Astrocyte (in vitro differentiated cells and primary cell): ENCODE measurements around the gene ALX4. TPM values are rescaled to one million over a fixed set of nuclear protein-coding genes. Genes with fewer than 3 reads are reported as not detected.

ENCODE experiments used
- DNase-seq: peaks from one replicate; pipeline ENCODE4 v3.0.0-alpha.2; 2010; ENCODE audit warnings: low read depth
- FAIRE-seq: peaks from 2 replicates; lab custom pipeline; 2011; peaks lifted over from hg19 to GRCh38; lab: Jason Lieb, UNC
- H2AFZ ChIP-seq: 2 replicates; pipeline ENCODE4 v1.6.0; 2012; ENCODE audit warnings: low read depth, low read length, inconsistent platforms
- H3K27ac ChIP-seq: 2 replicates; pipeline ENCODE4 v1.5.1; 2011; ENCODE audit warnings: low read depth, low read length, inconsistent platforms
- H3K27me3 ChIP-seq: 2 replicates; pipeline ENCODE4 v1.6.0; 2011; ENCODE audit warnings: low read length, inconsistent platforms; ENCODE audit not compliant: insufficient read depth
- H3K36me3 ChIP-seq: 2 replicates; pipeline ENCODE4 v1.5.1; 2011; ENCODE audit warnings: low read length, inconsistent platforms; ENCODE audit not compliant: insufficient read depth
- H3K4me1 ChIP-seq: 2 replicates; pipeline ENCODE4 v1.5.1; 2011; ENCODE audit warnings: low read length, inconsistent platforms; ENCODE audit not compliant: insufficient read depth
- H3K4me2 ChIP-seq: 2 replicates; pipeline ENCODE4 v1.6.0; 2012; ENCODE audit warnings: low read length, inconsistent platforms
- H3K4me3 ChIP-seq: 2 replicates; pipeline ENCODE4 v1.5.1; 2011; ENCODE audit warnings: low read depth, mild to moderate bottlenecking, low read length, inconsistent platforms; ENCODE audit not compliant: insufficient read depth
- H3K79me2 ChIP-seq: 2 replicates; pipeline ENCODE4 v1.6.0; 2012; ENCODE audit warnings: mild to moderate bottlenecking, low read length, inconsistent platforms; ENCODE audit not compliant: insufficient read depth
- H3K9ac ChIP-seq: 2 replicates; pipeline ENCODE4 v1.6.0; 2012; ENCODE audit warnings: mild to moderate bottlenecking, low read length, inconsistent platforms
- H3K9me3 ChIP-seq: 2 replicates; pipeline ENCODE4 v1.5.1; 2012; ENCODE audit warnings: low read depth, mild to moderate bottlenecking, low read length, inconsistent platforms; ENCODE audit not compliant: insufficient read depth
- H4K20me1 ChIP-seq: 2 replicates; pipeline ENCODE4 v1.6.0; 2012; ENCODE audit warnings: low read length, inconsistent platforms; ENCODE audit not compliant: insufficient read depth
- H3K27ac Mint-ChIP-seq: one replicate; pipeline ENCODE4 v1.8.0; 2021; ENCODE audit warnings: mild to moderate bottlenecking, mixed read lengths; ENCODE audit not compliant: unreplicated experiment
- H3K27me3 Mint-ChIP-seq: one replicate; pipeline ENCODE4 v1.8.0; 2021; ENCODE audit warnings: low read depth, mixed read lengths; ENCODE audit not compliant: unreplicated experiment
- H3K36me3 Mint-ChIP-seq: one replicate; pipeline ENCODE4 v1.8.0; 2021; ENCODE audit warnings: low read depth, mixed read lengths; ENCODE audit not compliant: unreplicated experiment
- H3K4me1 Mint-ChIP-seq: one replicate; pipeline ENCODE4 v1.8.0; 2021; ENCODE audit warnings: low read depth, mixed read lengths; ENCODE audit not compliant: unreplicated experiment
- H3K4me3 Mint-ChIP-seq: one replicate; pipeline ENCODE4 v1.8.0; 2021; ENCODE audit warnings: mild to moderate bottlenecking, moderate library complexity, mixed read lengths; ENCODE audit not compliant: unreplicated experiment
- H3K9me3 Mint-ChIP-seq: one replicate; pipeline ENCODE4 v1.8.0; 2021; ENCODE audit warnings: mild to moderate bottlenecking, mixed read lengths; ENCODE audit not compliant: unreplicated experiment
- EZH2 ChIP-seq: IDR thresholded peaks from 2 replicates; pipeline ENCODE4 v1.6.1; 2012; ENCODE audit warnings: mild to moderate bottlenecking, low read length, inconsistent platforms; ENCODE audit not compliant: insufficient read depth
- total RNA-seq: library from RNA; stranded (reverse); gene quantifications from 2 replicates; pipeline ENCODE4 v1.2.1, GENCODE V29; 2021
- TF ChIP-seq, protein P1 (sequence below): IDR thresholded peaks from 2 replicates; pipeline ENCODE4 v1.5.1; 2011; ENCODE audit warnings: low read depth, mild to moderate bottlenecking, inconsistent platforms, low read length, moderate library complexity; ENCODE audit not compliant: insufficient read depth

ALX4 gene
- total RNA-seq, 1 donor from 2014 or later: not detected

DNA sequence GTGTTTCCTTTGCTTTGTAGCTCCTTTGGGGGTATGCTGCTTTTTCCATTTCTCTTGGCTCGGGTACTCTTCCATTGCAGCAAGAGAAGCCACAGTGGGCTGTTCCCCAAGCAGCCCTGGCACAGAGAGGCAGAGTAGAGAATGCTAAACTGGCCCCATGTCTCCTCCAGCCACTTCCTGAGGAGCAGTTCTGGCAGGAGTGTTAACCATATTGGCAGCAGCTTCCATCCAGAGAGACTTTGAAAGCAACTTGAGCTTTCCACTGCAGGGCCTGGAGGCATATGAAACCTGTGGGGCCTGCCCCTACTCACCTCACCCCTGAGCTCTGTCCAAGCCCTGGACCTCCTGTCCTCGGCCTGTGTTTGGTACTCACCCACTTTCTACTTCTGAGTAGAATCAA lies 61.8 kb downstream of the ALX4 start:
- Histone ChIP-seq H3K79me2 (no peaks in the 10 kb centered on the region), H3K4me1 (peaks cover 25% of the 10 kb centered on the region), H3K4me3 (no peak overlapping the region), H3K27me3 (no peaks in the 10 kb centered on the region), H3K36me3 (no peaks in the 10 kb centered on the region), H3K9ac (no peak overlapping the region), H3K9me3 (no peaks in the 10 kb centered on the region), H3K4me2 (no peak overlapping the region), H2AFZ (no peak overlapping the region), H4K20me1 (no peaks in the 10 kb centered on the region), H3K27ac (no peak overlapping the region)
- H3K27me3 Mint-ChIP-seq: no peaks in the 10 kb centered on the region
- H3K27ac Mint-ChIP-seq: no peak overlapping the region
- peaks cover 23% of the 10 kb centered on the region for H3K4me1 Mint-ChIP-seq
- peaks cover 9% of the 10 kb centered on the region for H3K36me3 Mint-ChIP-seq
- no peak for TF ChIP-seq EZH2
- TF ChIP-seq, protein P1, sequence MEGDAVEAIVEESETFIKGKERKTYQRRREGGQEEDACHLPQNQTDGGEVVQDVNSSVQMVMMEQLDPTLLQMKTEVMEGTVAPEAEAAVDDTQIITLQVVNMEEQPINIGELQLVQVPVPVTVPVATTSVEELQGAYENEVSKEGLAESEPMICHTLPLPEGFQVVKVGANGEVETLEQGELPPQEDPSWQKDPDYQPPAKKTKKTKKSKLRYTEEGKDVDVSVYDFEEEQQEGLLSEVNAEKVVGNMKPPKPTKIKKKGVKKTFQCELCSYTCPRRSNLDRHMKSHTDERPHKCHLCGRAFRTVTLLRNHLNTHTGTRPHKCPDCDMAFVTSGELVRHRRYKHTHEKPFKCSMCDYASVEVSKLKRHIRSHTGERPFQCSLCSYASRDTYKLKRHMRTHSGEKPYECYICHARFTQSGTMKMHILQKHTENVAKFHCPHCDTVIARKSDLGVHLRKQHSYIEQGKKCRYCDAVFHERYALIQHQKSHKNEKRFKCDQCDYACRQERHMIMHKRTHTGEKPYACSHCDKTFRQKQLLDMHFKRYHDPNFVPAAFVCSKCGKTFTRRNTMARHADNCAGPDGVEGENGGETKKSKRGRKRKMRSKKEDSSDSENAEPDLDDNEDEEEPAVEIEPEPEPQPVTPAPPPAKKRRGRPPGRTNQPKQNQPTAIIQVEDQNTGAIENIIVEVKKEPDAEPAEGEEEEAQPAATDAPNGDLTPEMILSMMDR: no peak
- FAIRE-seq (no peak), DNase-seq (no peak)
- no peak overlapping the region for H3K4me3 Mint-ChIP-seq
- peaks cover 13% of the 10 kb centered on the region for H3K9me3 Mint-ChIP-seq

DNA sequence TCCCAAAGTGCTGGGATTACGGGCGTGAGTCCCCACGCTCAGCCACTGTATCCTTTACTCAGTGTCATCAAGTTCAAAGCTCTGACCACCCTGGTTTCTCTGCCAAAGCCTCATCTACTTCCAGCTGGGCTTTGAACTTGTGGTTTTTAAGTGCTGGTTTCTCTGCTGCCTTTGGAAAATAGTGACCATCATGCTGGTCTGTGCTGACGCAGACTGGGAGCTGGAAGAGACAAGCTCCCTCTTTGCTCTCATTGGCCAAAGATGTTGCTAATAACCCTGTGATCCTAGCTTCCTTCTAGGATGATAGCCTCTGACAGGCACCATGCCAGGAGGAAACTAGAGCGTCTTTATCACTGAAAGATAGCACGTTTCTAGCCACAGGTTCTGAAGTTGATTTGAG lies 62.4 kb downstream of the ALX4 start:
- no peaks in the 10 kb centered on the region for H3K27me3 ChIP-seq
- no peak for FAIRE-seq
- no peaks in the 10 kb centered on the region for H3K27me3 Mint-ChIP-seq
- peaks cover 28% of the 10 kb centered on the region for H3K4me1 ChIP-seq
- H3K4me3 Mint-ChIP-seq: no peak overlapping the region
- H3K4me3 ChIP-seq: no peak overlapping the region
- TF ChIP-seq, protein P1: no peak
- TF ChIP-seq EZH2: no peak
- peaks cover 9% of the 10 kb centered on the region for H3K36me3 Mint-ChIP-seq
- H4K20me1 ChIP-seq: no peaks in the 10 kb centered on the region
- H3K4me1 Mint-ChIP-seq: peaks cover 29% of the 10 kb centered on the region
- H3K36me3 ChIP-seq: no peaks in the 10 kb centered on the region
- no peak overlapping the region for H3K27ac ChIP-seq
- no peak overlapping the region for H3K27ac Mint-ChIP-seq
- no peaks in the 10 kb centered on the region for H3K9me3 ChIP-seq
- H3K4me2 ChIP-seq: no peak overlapping the region
- no peak overlapping the region for H3K9ac ChIP-seq
- no peaks in the 10 kb centered on the region for H3K79me2 ChIP-seq
- peaks cover 7% of the 10 kb centered on the region for H3K9me3 Mint-ChIP-seq
- H2AFZ ChIP-seq: no peak overlapping the region
- DNase-seq: no peak

- no peak overlapping the region for H3K4me3 ChIP-seq
- no peak overlapping the region for H3K4me2 ChIP-seq
- H3K4me3 Mint-ChIP-seq: no peak overlapping the region
- no peak overlapping the region for H3K27ac Mint-ChIP-seq
- H3K9me3 ChIP-seq: no peaks in the 10 kb centered on the region
- no peak overlapping the region for H2AFZ ChIP-seq
- FAIRE-seq: no peak
- no peaks in the 10 kb centered on the region for H3K36me3 ChIP-seq
- no peak overlapping the region for H3K9ac ChIP-seq
- H4K20me1 ChIP-seq: no peaks in the 10 kb centered on the region
- H3K79me2 ChIP-seq: no peaks in the 10 kb centered on the region
- no peaks in the 10 kb centered on the region for H3K9me3 Mint-ChIP-seq
- no peak overlapping the region for H3K27ac ChIP-seq
- TF ChIP-seq EZH2: no peak
- TF ChIP-seq, protein P1: no peak
- H3K27me3 Mint-ChIP-seq: no peaks in the 10 kb centered on the region
- H3K4me1 Mint-ChIP-seq: peaks cover 36% of the 10 kb centered on the region
- no peaks in the 10 kb centered on the region for H3K27me3 ChIP-seq
- peaks cover 9% of the 10 kb centered on the region for H3K36me3 Mint-ChIP-seq
- no peak for DNase-seq
- H3K4me1 ChIP-seq: peaks cover 28% of the 10 kb centered on the region
Observed at GRCh38 chr11:44246726-44247125, 63.2 kb downstream of the ALX4 start.
